Right lobe of liver (tissue), 6 donors: ENCODE data around the gene GAPVD1. TPM values are rescaled to one million over a fixed set of nuclear protein-coding genes. Genes with fewer than 3 reads are reported as not detected.

Source experiments
- ATAC-seq, 4 donors: fragments of 200-7000 bp; cut with Tn5 transposase; one replicate each; pipeline ENCODE4 v1.9.1; 2020; ENCODE audit warnings: mild to moderate bottlenecking in 4 of 4, moderate library complexity in 4 of 4
- DNase-seq, 3 donors: peaks; one replicate each; pipeline ENCODE4 v3.0.0-alpha.2; 2020
- H3K27ac ChIP-seq, 3 donors: fragments of 200-600 bp; one replicate each; pipeline ENCODE4 v1.8.0; 2022
- H3K27me3 ChIP-seq, 2 donors: fragments of 200-600 bp; one replicate each; pipeline ENCODE4 v1.8.0; 2022
- H3K36me3 ChIP-seq, 4 donors: fragments of 200-600 bp; sonication (generic) in 1 of 4; one replicate each; pipeline versions ENCODE4 v1.5.1 to v1.8.0; 2017 to 2022; ENCODE audit warnings: control low read depth in 1 of 4
- H3K4me1 ChIP-seq, 4 donors: fragments of 200-600 bp; sonication (generic) in 1 of 4; one replicate each; pipeline versions ENCODE4 v1.5.1 to v1.8.0; 2017 to 2022; ENCODE audit warnings: control low read depth in 1 of 4
- H3K4me3 ChIP-seq, 3 donors: fragments of 200-600 bp; one replicate each; pipeline ENCODE4 v1.8.0; 2022
- H3K9me3 ChIP-seq, 4 donors: fragments of 200-600 bp; sonication (generic) in 1 of 4; one replicate each; pipeline versions ENCODE4 v1.5.1 to v1.8.0; 2017 to 2022; ENCODE audit warnings: control low read depth in 1 of 4
- CTCF ChIP-seq, 4 donors: fragments of 200-600 bp in 3 of 4; fragments of 450-650 bp in 1 of 4; IDR thresholded peaks; one replicate each; pipeline versions ENCODE4 v1.5.1 to v1.8.0; 2016 to 2022; ENCODE audit warnings: antibody characterized with exemption in 4 of 4, mild to moderate bottlenecking in 2 of 4
- POLR2A ChIP-seq: fragments of 450-650 bp; IDR thresholded peaks from one replicate; pipeline ENCODE4 v1.6.1; 2017; ENCODE audit warnings: antibody characterized with exemption, mild to moderate bottlenecking
- WGBS: methylation state at CpG from one replicate; pipeline ENCODE4 v1.1.6; 2018; ENCODE audit warnings: low coverage, low lambda C conversion rate; ENCODE audit not compliant: insufficient coverage; ENCODE audit errors: missing lambda C conversion rate; 5-methylcytosine and 5-hydroxymethylcytosine counted together
- intact Hi-C, 2 donors: fragments of 100-400 bp; cut with DNase I; formaldehyde crosslinking; loops; one replicate each; pipeline versions ENCODE4 v1.11.2 to v1.14.1; 2022
- total RNA-seq, 6 experiments: library from RNA; depleted of rRNA in 2 of 6; stranded (reverse); fragments of >200 nt in 2 of 6; fragmentation: NEBNext Ultra II Directional in 3 of 6; extraction: Animal tissue kit (Norgen Biotek cat#: 25700) in 3 of 6; gene quantifications; one replicate each; pipeline versions ENCODE4 v1.1.0 to v1.2.4, GENCODE V29; 2016 to 2023
- donor health status: DM: no; HTN: yes; CAD: no.
- donor health status: DM: no; HTN: no; CAD: no.
- donor health status: DM: no; HTN: no; CAD: no.
- donor health status: DM: no; HTN: yes; CAD: no.
- donor health status: DM: no; HTN: yes; CAD: no.

GAPVD1 gene
- total RNA-seq, 6 experiments from 2014 or later: 15.7 to 24.1 (median 21.1) TPM

DNA sequence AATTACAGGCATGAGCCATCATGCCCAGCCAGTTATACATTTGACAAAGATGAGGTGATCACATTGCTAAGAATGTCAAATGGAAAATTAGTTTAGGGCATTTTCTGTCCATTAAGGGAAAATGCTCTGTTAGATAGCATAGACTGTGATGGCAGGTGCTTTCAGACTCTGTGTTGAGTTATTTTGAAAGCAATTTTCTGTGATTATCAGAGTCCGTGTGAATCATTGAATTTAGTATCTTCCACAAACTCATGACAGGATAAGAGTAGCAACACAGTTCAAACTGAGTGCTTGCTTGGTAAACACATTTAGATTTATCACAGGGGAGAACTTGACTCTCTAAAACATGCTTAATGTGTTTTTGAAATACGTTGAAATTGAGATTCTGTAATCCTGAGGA lies 69.0 kb downstream of the GAPVD1 start:
- H3K27ac ChIP-seq: no peak overlapping the region
- WGBS: 69% methylated on average over 2 of the region's 2 CpGs
- no peaks in the 10 kb centered on the region for H3K27me3 ChIP-seq
- H3K4me3 ChIP-seq: no peak overlapping the region
- intact Hi-C loops: no loop called here
- TF ChIP-seq CTCF (IDR thresholded peaks at IDR 0.05) (no peak), POLR2A (no peak)
- peaks cover 8 to 69% (median 23%) of the 10 kb centered on the region in 4 donors for H3K36me3 ChIP-seq
- ATAC-seq (no peak), DNase-seq (no peak)
- no peaks in the 10 kb centered on the region for H3K9me3 ChIP-seq
- peaks cover 0 to 11% (median 4%) of the 10 kb centered on the region in 4 donors for H3K4me1 ChIP-seq

- peaks cover 8 to 66% (median 21%) of the 10 kb centered on the region in 4 donors for H3K36me3 ChIP-seq
- H3K27ac ChIP-seq: no peak overlapping the region
- intact Hi-C loops: no loop called here
- DNase-seq (no peak), ATAC-seq (no peak)
- peaks cover 0 to 11% (median 4%) of the 10 kb centered on the region in 4 donors for H3K4me1 ChIP-seq
- WGBS: 75% methylated on average over 3 of the region's 3 CpGs
- no peak overlapping the region for H3K4me3 ChIP-seq
- TF ChIP-seq POLR2A (no peak), CTCF (IDR thresholded peaks at IDR 0.05) (no peak)
- H3K9me3 ChIP-seq: no peaks in the 10 kb centered on the region
- no peaks in the 10 kb centered on the region for H3K27me3 ChIP-seq
Measured at GRCh38 chr9:125332527-125332926, 70.9 kb downstream of the GAPVD1 start.

DNA sequence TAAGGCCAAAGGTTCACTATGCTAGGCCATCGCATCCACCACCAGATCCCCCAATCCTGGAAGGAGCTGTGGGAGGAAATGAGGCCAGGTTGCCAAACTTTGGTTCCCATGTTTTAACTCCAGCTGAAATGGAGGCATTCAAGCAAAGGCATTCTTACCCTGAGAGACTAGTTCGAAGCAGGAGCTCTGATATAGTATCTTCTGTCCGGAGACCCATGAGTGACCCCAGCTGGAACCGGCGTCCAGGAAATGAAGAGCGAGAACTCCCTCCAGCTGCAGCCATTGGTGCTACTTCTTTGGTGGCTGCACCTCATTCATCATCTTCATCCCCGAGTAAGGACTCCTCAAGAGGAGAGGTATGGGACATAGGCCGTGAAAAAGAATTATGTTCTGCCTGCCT lies 75.6 kb downstream of the GAPVD1 start:
- peaks cover 0 to 76% (median 20%) of the 10 kb centered on the region in 4 donors for H3K36me3 ChIP-seq
- DNase-seq (no peak), ATAC-seq (no peak)
- H3K4me1 ChIP-seq: no peaks in the 10 kb centered on the region
- 80% methylated on average over 3 of the region's 8 CpGs for WGBS
- H3K27me3 ChIP-seq: no peaks in the 10 kb centered on the region
- intact Hi-C loops: no loop called here
- H3K27ac ChIP-seq: no peak overlapping the region
- H3K9me3 ChIP-seq: no peaks in the 10 kb centered on the region
- no peak overlapping the region for H3K4me3 ChIP-seq
- TF ChIP-seq CTCF (IDR thresholded peaks at IDR 0.05): no peak
- TF ChIP-seq POLR2A: no peak

- intact Hi-C loops: no loop called here
- ATAC-seq (no peak), DNase-seq (no peak)
- Histone ChIP-seq H3K36me3 (peaks cover 0 to 61% (median 14%) of the 10 kb centered on the region in 4 donors), H3K27me3 (no peaks in the 10 kb centered on the region), H3K9me3 (no peaks in the 10 kb centered on the region), H3K4me1 (no peaks in the 10 kb centered on the region), H3K27ac (no peak overlapping the region), H3K4me3 (no peak overlapping the region)
- WGBS: 92% methylated on average over 2 of the region's 3 CpGs
- no peak for TF ChIP-seq POLR2A
- no peak for TF ChIP-seq CTCF (IDR thresholded peaks at IDR 0.05)
Measured at GRCh38 chr9:125338929-125339328, 77.3 kb downstream of the GAPVD1 start.

- Histone ChIP-seq H3K4me1 (peaks cover 0 to 4% (median 0%) of the 10 kb centered on the region in 4 donors), H3K27me3 (no peaks in the 10 kb centered on the region), H3K9me3 (no peaks in the 10 kb centered on the region), H3K4me3 (no peak overlapping the region), H3K36me3 (peaks cover 0 to 43% (median 12%) of the 10 kb centered on the region in 4 donors), H3K27ac (no peak overlapping the region)
- DNase-seq: no peak
- 56% methylated on average over 4 of the region's 4 CpGs for WGBS
- no peak for TF ChIP-seq CTCF (IDR thresholded peaks at IDR 0.05)
- TF ChIP-seq POLR2A: no peak
- intact Hi-C loops: no loop called here
- peak in 2 of 4 donors; percentile 59 to 62 for ATAC-seq
Measured at GRCh38 chr9:125341566-125341965, 79.9 kb downstream of the GAPVD1 start.
